Esophagus squamous epithelium (tissue), 5 donors: Measurements from ENCODE around the gene TMTC1. TPM values are rescaled to one million over a fixed set of nuclear protein-coding genes. Genes with fewer than 3 reads are reported as not detected.
A peak's percentile ranks its signal among the peaks of the same experiment; 100 is the strongest.

Experiments used
- DNase-seq: peaks from one replicate; lab custom pipeline; 2025; lab: John Stamatoyannopoulos, UW
- H3K27ac ChIP-seq, 4 donors: fragments of 200-600 bp; sonication (generic); one replicate each; pipeline ENCODE4 v1.5.1; 2016 to 2019; ENCODE audit warnings: mild to moderate bottlenecking in 1 of 4
- H3K27me3 ChIP-seq, 4 donors: fragments of 200-600 bp; sonication (generic); 1 replicate in 3 of 4; 2 replicates in 1 of 4; pipeline versions ENCODE4 v1.5.1 to v1.6.0; 2017 to 2021; ENCODE audit warnings: antibody characterized with exemption in 1 of 4
- H3K36me3 ChIP-seq, 3 donors: fragments of 200-600 bp; sonication (generic); one replicate each; pipeline ENCODE4 v1.5.1; 2016 to 2019
- H3K4me1 ChIP-seq, 3 donors: fragments of 200-600 bp; sonication (generic); one replicate each; pipeline ENCODE4 v1.5.1; 2017 to 2019
- H3K4me3 ChIP-seq, 4 donors: fragments of 200-600 bp; sonication (generic); 1 replicate in 3 of 4; 2 replicates in 1 of 4; pipeline ENCODE4 v1.5.1; 2016 to 2019; ENCODE audit warnings: mild to moderate bottlenecking in 2 of 4, moderate library complexity in 1 of 4
- H3K9me3 ChIP-seq, 3 donors: fragments of 200-600 bp; sonication (generic); one replicate each; pipeline ENCODE4 v1.5.1; 2016 to 2019
- POLR2A ChIP-seq, 4 donors: fragments of 450-650 bp; IDR thresholded peaks; one replicate each; pipeline ENCODE4 v1.6.1; 2017; ENCODE audit warnings: antibody characterized with exemption in 4 of 4, mild to moderate bottlenecking in 4 of 4, moderate library complexity in 3 of 4
- WGBS, 2 donors: methylation state at CpG; one replicate each; pipeline ENCODE4 v1.1.5; 2018; 5-methylcytosine and 5-hydroxymethylcytosine counted together
- intact Hi-C: fragments of 100-400 bp; cut with DNase I; formaldehyde crosslinking; loops from one replicate; pipeline ENCODE4 v1.15.0; 2022
- total RNA-seq, 4 donors: library from RNA; depleted of rRNA; stranded (reverse); fragments of >200 nt; gene quantifications; one replicate each; pipeline ENCODE4 v1.1.0, GENCODE V29; 2016
- TF ChIP-seq, protein P1 (sequence below), 6 experiments: fragments of 450-650 bp in 4 of 6; fragments of 200-600 bp in 2 of 6; sonication (generic) in 2 of 6; IDR thresholded peaks; one replicate each; pipeline ENCODE4 v1.5.1; 2016 to 2019; ENCODE audit warnings: antibody characterized with exemption in 6 of 6, mild to moderate bottlenecking in 4 of 6, moderate library complexity in 4 of 6
- donor health status: DM: yes; HTN: yes; CAD: no.

The TMTC1 gene
- total RNA-seq, 4 donors from 2014 or later, result 2.5 to 31.9 (median 14.7) TPM

DNA sequence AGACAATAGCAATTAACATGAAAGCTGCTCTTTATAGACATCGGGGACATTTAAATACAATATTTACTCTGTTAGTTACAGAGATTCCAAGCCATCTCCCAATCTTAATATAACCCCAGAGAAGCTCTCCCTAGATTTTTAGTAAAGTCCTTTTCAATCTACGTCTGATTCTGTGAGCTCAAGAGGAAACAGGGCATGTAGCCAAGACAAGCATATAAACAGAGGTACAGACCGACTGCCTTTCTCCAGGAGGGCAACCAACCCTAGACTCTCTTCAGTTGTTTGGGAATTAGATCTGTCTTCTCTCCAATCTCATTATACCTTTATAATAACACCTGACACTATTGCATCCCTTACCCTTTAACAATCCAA is 57.4 kb downstream of the TMTC1 start:
- Histone ChIP-seq H3K27me3 (no peaks in the 10 kb centered on the region), H3K4me3 (no peak overlapping the region), H3K27ac (peak overlapping the region in 3 of 4 donors; percentile 62 to 72 (median 70)), H3K9me3 (no peaks in the 10 kb centered on the region), H3K4me1 (peaks cover 0 to 36% (median 11%) of the 10 kb centered on the region in 3 donors), H3K36me3 (no peaks in the 10 kb centered on the region)
- 48 to 51% methylated on average over 3 of the region's 3 CpGs for WGBS, 2 donors
- DNase-seq, result no peak
- no peak for TF ChIP-seq POLR2A (IDR thresholded peaks at IDR 0.05)
- TF ChIP-seq, protein P1, sequence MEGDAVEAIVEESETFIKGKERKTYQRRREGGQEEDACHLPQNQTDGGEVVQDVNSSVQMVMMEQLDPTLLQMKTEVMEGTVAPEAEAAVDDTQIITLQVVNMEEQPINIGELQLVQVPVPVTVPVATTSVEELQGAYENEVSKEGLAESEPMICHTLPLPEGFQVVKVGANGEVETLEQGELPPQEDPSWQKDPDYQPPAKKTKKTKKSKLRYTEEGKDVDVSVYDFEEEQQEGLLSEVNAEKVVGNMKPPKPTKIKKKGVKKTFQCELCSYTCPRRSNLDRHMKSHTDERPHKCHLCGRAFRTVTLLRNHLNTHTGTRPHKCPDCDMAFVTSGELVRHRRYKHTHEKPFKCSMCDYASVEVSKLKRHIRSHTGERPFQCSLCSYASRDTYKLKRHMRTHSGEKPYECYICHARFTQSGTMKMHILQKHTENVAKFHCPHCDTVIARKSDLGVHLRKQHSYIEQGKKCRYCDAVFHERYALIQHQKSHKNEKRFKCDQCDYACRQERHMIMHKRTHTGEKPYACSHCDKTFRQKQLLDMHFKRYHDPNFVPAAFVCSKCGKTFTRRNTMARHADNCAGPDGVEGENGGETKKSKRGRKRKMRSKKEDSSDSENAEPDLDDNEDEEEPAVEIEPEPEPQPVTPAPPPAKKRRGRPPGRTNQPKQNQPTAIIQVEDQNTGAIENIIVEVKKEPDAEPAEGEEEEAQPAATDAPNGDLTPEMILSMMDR (IDR thresholded peaks at IDR 0.05), result no peak
- intact Hi-C loops, result no loop called here

DNA sequence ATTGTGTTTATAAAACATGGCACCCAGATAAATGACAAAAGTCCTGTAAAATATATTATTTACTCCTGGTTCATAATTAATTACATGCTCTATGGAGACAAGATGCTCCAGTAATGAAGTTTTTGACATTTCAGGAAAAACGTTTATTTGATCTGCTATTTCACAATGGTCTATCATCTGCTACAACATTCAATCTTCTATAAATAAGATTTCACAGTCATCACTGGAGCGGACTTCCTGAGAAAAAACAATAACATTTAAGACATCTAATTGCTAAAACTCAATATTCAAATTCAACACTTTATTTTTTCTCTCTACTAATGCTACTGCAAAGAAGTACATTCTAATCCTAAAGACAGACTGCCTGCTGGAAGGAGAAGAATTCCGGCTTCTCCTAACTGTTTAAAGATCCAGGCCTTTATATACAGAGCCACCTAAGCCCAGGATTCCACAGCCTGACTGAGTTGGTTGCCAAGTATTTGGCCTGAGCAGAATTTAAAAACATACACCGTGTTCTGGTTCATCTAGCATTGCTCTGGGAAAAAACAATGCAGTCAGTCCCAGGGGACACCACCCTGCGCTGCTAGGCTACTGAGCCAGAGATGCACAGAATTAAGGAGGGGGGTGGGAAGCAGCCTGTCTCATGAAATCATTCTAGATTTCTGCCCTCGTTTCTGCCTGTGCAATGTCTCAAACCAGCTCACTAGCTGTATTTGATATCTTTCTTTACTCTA is 58.0 kb downstream of the TMTC1 start:
- 37 to 52% methylated on average over 5 to 6 of the region's 6 CpGs for WGBS, 2 donors
- Histone ChIP-seq H3K36me3 (no peaks in the 10 kb centered on the region), H3K4me1 (peaks cover 0 to 36% (median 11%) of the 10 kb centered on the region in 3 donors), H3K27me3 (no peaks in the 10 kb centered on the region), H3K4me3 (no peak overlapping the region), H3K27ac (peak overlapping the region in 3 of 4 donors; percentile 62 to 72 (median 70)), H3K9me3 (no peaks in the 10 kb centered on the region)
- DNase-seq, result no peak
- TF ChIP-seq POLR2A (IDR thresholded peaks at IDR 0.05), result no peak
- TF ChIP-seq, protein P1 (IDR thresholded peaks at IDR 0.05), result no peak
- intact Hi-C loops, result no loop called here

DNA sequence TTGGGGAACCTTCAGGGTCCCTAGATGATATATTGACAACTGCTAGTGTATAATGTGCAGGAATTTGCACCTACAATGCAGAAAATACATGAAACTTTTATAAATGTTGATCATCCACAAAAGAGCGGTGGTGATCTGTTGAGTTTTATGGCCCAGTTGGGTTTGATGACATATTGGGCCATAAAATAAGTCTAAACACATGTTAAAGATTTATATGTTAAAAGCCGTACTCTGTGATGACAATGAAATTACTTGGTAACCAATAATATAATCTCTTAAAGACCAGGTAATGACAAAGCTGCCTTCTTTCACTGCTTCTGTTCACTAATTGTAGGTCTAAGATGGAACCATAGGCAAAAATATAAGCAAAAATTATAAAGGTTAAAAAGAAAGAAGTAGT is 61.6 kb downstream of the TMTC1 start:
- Histone ChIP-seq H3K9me3 (no peaks in the 10 kb centered on the region), H3K36me3 (no peaks in the 10 kb centered on the region), H3K27me3 (no peaks in the 10 kb centered on the region), H3K4me1 (peaks cover 0 to 21% (median 7%) of the 10 kb centered on the region in 3 donors), H3K27ac (no peak overlapping the region), H3K4me3 (no peak overlapping the region)
- TF ChIP-seq POLR2A (IDR thresholded peaks at IDR 0.05), result no peak
- TF ChIP-seq, protein P1 (IDR thresholded peaks at IDR 0.05), result no peak
- intact Hi-C loops, result no loop called here
- 87 to 98% methylated on average over 2 of the region's 2 CpGs for WGBS, 2 donors
- DNase-seq, result no peak

DNA sequence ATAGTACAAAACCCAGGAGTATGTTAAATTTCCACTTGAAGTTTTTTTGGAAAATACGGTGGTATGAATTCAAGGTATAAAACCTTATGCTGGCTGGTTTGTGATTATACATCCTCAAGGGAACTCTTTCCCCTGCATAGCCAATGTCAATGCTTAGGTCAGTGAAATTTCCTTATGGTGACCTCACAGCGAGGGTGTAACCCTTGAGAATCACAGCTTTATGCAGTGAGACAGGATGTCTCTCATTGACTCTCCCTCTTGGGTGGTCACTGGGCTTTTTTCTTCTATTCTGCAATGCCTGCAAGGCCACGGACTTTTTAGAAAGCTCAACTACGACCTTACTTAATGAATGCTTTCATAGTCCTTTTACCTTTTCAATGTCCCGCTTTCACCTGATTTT is 64.4 kb downstream of the TMTC1 start:
- no peak for DNase-seq
- intact Hi-C loops, result no loop called here
- Histone ChIP-seq H3K27me3 (no peaks in the 10 kb centered on the region), H3K4me1 (peaks cover 0 to 5% (median 0%) of the 10 kb centered on the region in 3 donors), H3K36me3 (no peaks in the 10 kb centered on the region), H3K9me3 (no peaks in the 10 kb centered on the region), H3K4me3 (no peak overlapping the region), H3K27ac (no peak overlapping the region)
- WGBS, 2 donors, result 73 to 78% methylated on average over 5 of the region's 5 CpGs
- TF ChIP-seq POLR2A (IDR thresholded peaks at IDR 0.05), result no peak
- TF ChIP-seq, protein P1 (IDR thresholded peaks at IDR 0.05), result no peak

DNA sequence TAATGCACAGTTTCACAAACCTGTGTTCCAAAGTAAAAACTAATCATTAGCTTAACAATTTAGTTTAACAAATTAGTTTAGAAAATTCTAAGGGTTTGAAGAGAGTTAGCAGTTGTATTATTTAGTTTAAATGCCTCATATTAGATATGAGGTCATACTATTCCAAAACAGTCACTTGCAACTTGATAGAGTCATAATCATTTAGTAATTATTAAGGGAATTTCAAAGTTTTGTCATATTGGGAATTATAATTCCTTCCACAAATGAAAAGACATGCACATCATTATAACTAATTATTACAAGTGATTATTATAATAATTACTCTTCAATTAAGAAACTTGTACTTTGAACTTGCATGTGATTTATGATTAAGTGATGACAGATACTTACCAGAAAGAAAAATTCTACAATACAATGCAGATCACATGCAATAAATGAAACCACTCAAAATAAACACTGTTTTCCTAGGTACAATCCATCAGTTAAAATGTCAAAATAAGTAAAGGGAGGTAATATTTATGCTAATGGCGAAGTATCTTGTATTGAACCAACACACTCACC is 66.1 kb downstream of the TMTC1 start:
- WGBS, 2 donors, result 0% methylated on average over 1 of the region's 1 CpG
- intact Hi-C loops, result no loop called here

More for the DNA sequence above, 66.1 kb downstream of the TMTC1 start:
- H3K4me1 ChIP-seq, result peaks cover 0 to 23% (median 11%) of the 10 kb centered on the region in 3 donors
- H3K27me3 ChIP-seq, result no peaks in the 10 kb centered on the region
- no peaks in the 10 kb centered on the region for H3K36me3 ChIP-seq
- no peak overlapping the region for H3K27ac ChIP-seq
- no peak overlapping the region for H3K4me3 ChIP-seq
- no peaks in the 10 kb centered on the region for H3K9me3 ChIP-seq
- no peak for DNase-seq
- TF ChIP-seq POLR2A (IDR thresholded peaks at IDR 0.05), result no peak
- TF ChIP-seq, protein P1 (IDR thresholded peaks at IDR 0.05), result no peak
